CD4-positive, alpha-beta T cell (primary cell): Measurements from ENCODE around the gene BAZ1B. TPM values are rescaled to one million over a fixed set of nuclear protein-coding genes. Genes with fewer than 3 reads are reported as not detected.

ENCODE experiments used
- ATAC-seq: fragments of 200-7000 bp; cut with Tn5 transposase; one replicate; pipeline ENCODE4 v1.10.0; 2022; ENCODE audit warnings: mild to moderate bottlenecking; ENCODE audit not compliant: poor library complexity
- CTCF ChIA-PET: fragments of 350-600 bp; sonication (Branson Sonifier 250); formaldehyde crosslinking; loops from one replicate; lab custom pipeline; 2021; ENCODE audit warnings: antibody characterized with exemption, inconsistent platforms; lab: Charles Lee
- POLR2A ChIA-PET: fragments of 350-600 bp; sonication (Branson Sonifier 250); formaldehyde crosslinking; loops from one replicate; lab custom pipeline; 2021; ENCODE audit warnings: antibody characterized with exemption, inconsistent platforms; lab: Charles Lee
- DNase-seq, 14 experiments: peaks; one replicate each; pipeline ENCODE4 v3.0.0-alpha.2; 2013 to 2020; ENCODE audit warnings: mixed read lengths in 2 of 14
- H3K27ac ChIP-seq, 2 donors: one replicate each; pipeline versions ENCODE4 v1.5.1 to v1.7.0; 2013; ENCODE audit warnings: low read length in 2 of 2, low read depth in 1 of 2, mild to moderate bottlenecking in 1 of 2
- H3K27me3 ChIP-seq, 2 experiments: 1 replicate in 1 of 2; 2 replicates in 1 of 2; pipeline versions ENCODE4 v1.6.1 to v1.7.0; 2013; ENCODE audit warnings: low read length in 2 of 2, control low read depth in 1 of 2, mild to moderate bottlenecking in 1 of 2, moderate library complexity in 1 of 2; ENCODE audit not compliant: insufficient read depth in 2 of 2, control insufficient read depth in 1 of 2
- H3K36me3 ChIP-seq: one replicate; pipeline ENCODE4 v1.6.1; 2013; ENCODE audit warnings: low read length, control low read depth; ENCODE audit not compliant: insufficient read depth
- H3K4me1 ChIP-seq: one replicate; pipeline ENCODE4 v1.6.1; 2013; ENCODE audit warnings: low read length, control low read depth; ENCODE audit not compliant: insufficient read depth
- H3K4me3 ChIP-seq: one replicate; pipeline ENCODE4 v1.5.1; 2013; ENCODE audit warnings: mild to moderate bottlenecking, low read length, moderate library complexity
- H3K9me3 ChIP-seq, 2 experiments: 1 replicate in 1 of 2; 2 replicates in 1 of 2; pipeline versions ENCODE4 v1.6.1 to v1.7.0; 2013; ENCODE audit warnings: low read length in 2 of 2, mild to moderate bottlenecking in 2 of 2, control low read depth in 1 of 2, moderate library complexity in 1 of 2; ENCODE audit not compliant: control insufficient read depth in 1 of 2, insufficient read depth in 1 of 2
- H3K27ac Mint-ChIP-seq: one replicate; pipeline ENCODE4 v1.8.0; 2020; ENCODE audit warnings: mixed read lengths
- H3K27me3 Mint-ChIP-seq: one replicate; pipeline ENCODE4 v1.8.0; 2021; ENCODE audit warnings: mixed read lengths
- H3K36me3 Mint-ChIP-seq: one replicate; pipeline ENCODE4 v1.8.0; 2021; ENCODE audit warnings: low read depth, mixed read lengths
- H3K4me1 Mint-ChIP-seq: one replicate; pipeline ENCODE4 v1.8.0; 2021; ENCODE audit warnings: low read depth, mixed read lengths
- H3K4me3 Mint-ChIP-seq: one replicate; pipeline ENCODE4 v1.8.0; 2020; ENCODE audit warnings: mild to moderate bottlenecking, mixed read lengths
- H3K9me3 Mint-ChIP-seq: one replicate; pipeline ENCODE4 v1.8.0; 2020; ENCODE audit warnings: mixed read lengths
- CTCF ChIP-seq: fragments of 200-600 bp; IDR thresholded peaks from one replicate; pipeline ENCODE4 v1.8.0; 2022; ENCODE audit warnings: antibody characterized with exemption, mild to moderate bottlenecking
- intact Hi-C, 2 experiments: fragments of 100-400 bp; cut with DNase I in 1 of 2; cut with micrococcal nuclease in 1 of 2; formaldehyde crosslinking; loops; one replicate each; pipeline versions ENCODE4 v1.15.1 to v1.9.0; 2023 to 2025; cut with DNase I, micrococcal nuclease
- total RNA-seq, 174 experiments: library from RNA in 2 of 174; stranded (reverse) in 2 of 174; gene quantifications; one replicate each; pipeline ENCODE4 v1.2.3 and lab custom pipeline; 2021 to 2026

Gene BAZ1B
- total RNA-seq, 2 experiments from 2014 or later = 32.8 to 35.5 TPM

GRCh38 chr7:73442903-73443500 is 79.1 kb downstream of the BAZ1B start:
- Mint-ChIP-seq H3K27me3 (no peaks in the 10 kb centered on the region), H3K27ac (no peak overlapping the region), H3K4me1 (no peaks in the 10 kb centered on the region), H3K36me3 (peaks cover 91% of the 10 kb centered on the region), H3K9me3 (no peaks in the 10 kb centered on the region), H3K4me3 (no peak overlapping the region)
- POLR2A ChIA-PET = no interaction called here
- no peak for DNase-seq
- H3K9me3 ChIP-seq = no peaks in the 10 kb centered on the region
- intact Hi-C loops = no loop called here
- H3K27ac ChIP-seq = no peak overlapping the region
- CTCF ChIA-PET = no interaction called here
- no peak overlapping the region for H3K4me3 ChIP-seq
- H3K4me1 ChIP-seq = no peaks in the 10 kb centered on the region
- TF ChIP-seq CTCF = no peak
- H3K36me3 ChIP-seq = peaks cover 79% of the 10 kb centered on the region
- no peaks in the 10 kb centered on the region for H3K27me3 ChIP-seq
- ATAC-seq = no peak

- Histone ChIP-seq H3K9me3 (no peaks in the 10 kb centered on the region), H3K4me3 (no peak overlapping the region), H3K4me1 (no peaks in the 10 kb centered on the region), H3K27me3 (no peaks in the 10 kb centered on the region), H3K36me3 (peaks cover 74% of the 10 kb centered on the region), H3K27ac (no peak overlapping the region)
- intact Hi-C loops = no loop called here
- no peaks in the 10 kb centered on the region for H3K27me3 Mint-ChIP-seq
- ATAC-seq (no peak), DNase-seq (no peak)
- H3K4me3 Mint-ChIP-seq = no peak overlapping the region
- peaks cover 84% of the 10 kb centered on the region for H3K36me3 Mint-ChIP-seq
- CTCF ChIA-PET = interaction anchor here (1.3 kb wide), 1 partner anchor 9 kb away, joined by 5 read pairs; no protein-coding TSS in a partner anchor
- POLR2A ChIA-PET = no interaction called here
- no peak overlapping the region for H3K27ac Mint-ChIP-seq
- H3K4me1 Mint-ChIP-seq = no peaks in the 10 kb centered on the region
- no peak for TF ChIP-seq CTCF
- no peaks in the 10 kb centered on the region for H3K9me3 Mint-ChIP-seq
Measured at GRCh38 chr7:73442222-73442902, 79.7 kb downstream of the BAZ1B start.

- no peak overlapping the region for H3K27ac Mint-ChIP-seq
- H3K4me1 Mint-ChIP-seq = no peaks in the 10 kb centered on the region
- no peak for TF ChIP-seq CTCF
- H3K9me3 Mint-ChIP-seq = no peaks in the 10 kb centered on the region
- no peak for ATAC-seq
- H3K36me3 Mint-ChIP-seq = peaks cover 54% of the 10 kb centered on the region
- no peak for DNase-seq
- Histone ChIP-seq H3K4me1 (peaks cover 2% of the 10 kb centered on the region), H3K9me3 (peaks cover 0 to 6% of the 10 kb centered on the region in 2 experiments), H3K27ac (no peak overlapping the region), H3K27me3 (no peaks in the 10 kb centered on the region), H3K4me3 (no peak overlapping the region), H3K36me3 (peaks cover 46% of the 10 kb centered on the region)
- H3K4me3 Mint-ChIP-seq = no peak overlapping the region
- ChIA-PET POLR2A (no interaction called here), CTCF (no interaction called here)
- intact Hi-C loops = no loop called here
- no peaks in the 10 kb centered on the region for H3K27me3 Mint-ChIP-seq
Measured at GRCh38 chr7:73439410-73439704, 82.7 kb downstream of the BAZ1B start.
